Measurements from ENCODE around the gene CDK10. TPM values are rescaled to one million over a fixed set of nuclear protein-coding genes. Genes with fewer than 3 reads are reported as not detected.

CDK10 gene
- total RNA-seq, 1 donor from 2014 or later, result 40.5 TPM

DNA sequence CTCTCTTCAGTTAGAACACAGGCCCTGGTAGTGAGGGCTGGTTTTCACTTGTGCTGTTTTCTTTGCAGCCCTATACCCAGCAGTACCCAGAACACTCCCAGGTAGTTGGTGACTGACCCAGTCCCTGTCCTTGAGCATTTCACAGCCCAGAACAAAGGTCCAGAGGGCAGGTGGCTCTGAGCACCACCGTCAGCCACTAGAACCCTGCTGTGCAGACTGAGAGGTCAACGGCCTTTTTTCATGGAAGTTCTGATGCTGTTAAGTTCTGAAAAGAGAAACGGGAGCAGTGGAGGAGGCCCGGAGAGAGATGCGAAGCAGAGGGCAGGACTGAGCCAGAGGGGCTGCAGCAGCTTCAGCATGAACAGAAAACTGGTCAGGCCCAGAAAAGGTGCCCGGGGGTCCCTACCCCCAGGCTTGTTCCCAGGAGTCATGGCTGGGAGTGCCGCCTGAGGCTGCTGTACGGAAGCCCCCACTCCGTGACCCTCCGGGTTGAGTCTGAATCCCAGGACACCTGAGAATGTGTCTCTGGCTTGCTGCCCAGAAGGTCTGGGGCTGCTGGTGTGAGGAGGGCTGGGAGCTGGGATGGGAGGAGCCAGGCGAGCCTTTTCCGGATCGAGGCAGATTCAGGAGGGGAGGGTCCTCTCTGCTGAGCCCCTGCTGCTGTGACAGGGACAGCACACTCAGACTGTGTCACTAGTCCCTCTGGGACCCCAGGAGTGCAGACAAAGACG is 43.5 kb downstream of the CDK10 start:
- Histone ChIP-seq H3K9ac (ENCODE audit: low read length) (no peak overlapping the region), H3K27ac (ENCODE audit: low read depth, low read length) (no peak overlapping the region), H3K9me3 (ENCODE audit: insufficient read depth, low read depth, low read length) (no peaks in the 10 kb centered on the region), H3K4me1 (ENCODE audit: insufficient read depth, low read length) (no peaks in the 10 kb centered on the region), H3K79me2 (ENCODE audit: insufficient read depth, low read length) (peaks cover 42% of the 10 kb centered on the region), H2AFZ (ENCODE audit: low read depth, low read length) (no peak overlapping the region), H3K27me3 (ENCODE audit: insufficient read depth, low read length) (no peaks in the 10 kb centered on the region), H4K20me1 (ENCODE audit: insufficient read depth, low read length) (peaks cover 73% of the 10 kb centered on the region), H3K4me3 (ENCODE audit: insufficient read depth, low read depth, low read length) (no peak overlapping the region), H3K4me2 (ENCODE audit: low read length) (no peak overlapping the region), H3K36me3 (ENCODE audit: insufficient read depth, low read length) (peaks cover 48% of the 10 kb centered on the region)
- H3K4me1 Mint-ChIP-seq (ENCODE audit: low read depth, unreplicated experiment), result no peaks in the 10 kb centered on the region
- no peak overlapping the region for H3K4me3 Mint-ChIP-seq (ENCODE audit: unreplicated experiment)
- DNase-seq (ENCODE audit: low read depth) (no peak), FAIRE-seq (no peak)
- H3K27ac Mint-ChIP-seq (ENCODE audit: unreplicated experiment), result no peak overlapping the region
- peaks cover 28% of the 10 kb centered on the region for H3K36me3 Mint-ChIP-seq (ENCODE audit: low read depth, unreplicated experiment)
- TF ChIP-seq, protein P1, sequence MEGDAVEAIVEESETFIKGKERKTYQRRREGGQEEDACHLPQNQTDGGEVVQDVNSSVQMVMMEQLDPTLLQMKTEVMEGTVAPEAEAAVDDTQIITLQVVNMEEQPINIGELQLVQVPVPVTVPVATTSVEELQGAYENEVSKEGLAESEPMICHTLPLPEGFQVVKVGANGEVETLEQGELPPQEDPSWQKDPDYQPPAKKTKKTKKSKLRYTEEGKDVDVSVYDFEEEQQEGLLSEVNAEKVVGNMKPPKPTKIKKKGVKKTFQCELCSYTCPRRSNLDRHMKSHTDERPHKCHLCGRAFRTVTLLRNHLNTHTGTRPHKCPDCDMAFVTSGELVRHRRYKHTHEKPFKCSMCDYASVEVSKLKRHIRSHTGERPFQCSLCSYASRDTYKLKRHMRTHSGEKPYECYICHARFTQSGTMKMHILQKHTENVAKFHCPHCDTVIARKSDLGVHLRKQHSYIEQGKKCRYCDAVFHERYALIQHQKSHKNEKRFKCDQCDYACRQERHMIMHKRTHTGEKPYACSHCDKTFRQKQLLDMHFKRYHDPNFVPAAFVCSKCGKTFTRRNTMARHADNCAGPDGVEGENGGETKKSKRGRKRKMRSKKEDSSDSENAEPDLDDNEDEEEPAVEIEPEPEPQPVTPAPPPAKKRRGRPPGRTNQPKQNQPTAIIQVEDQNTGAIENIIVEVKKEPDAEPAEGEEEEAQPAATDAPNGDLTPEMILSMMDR (IDR thresholded peaks at IDR 0.05; ENCODE audit: insufficient read depth, low read depth, low read length), result no peak
- no peak for TF ChIP-seq EZH2 (IDR thresholded peaks at IDR 0.05; ENCODE audit: insufficient read depth, low read length)
- H3K9me3 Mint-ChIP-seq (ENCODE audit: unreplicated experiment), result no peaks in the 10 kb centered on the region
- no peaks in the 10 kb centered on the region for H3K27me3 Mint-ChIP-seq (ENCODE audit: low read depth, unreplicated experiment)

DNA sequence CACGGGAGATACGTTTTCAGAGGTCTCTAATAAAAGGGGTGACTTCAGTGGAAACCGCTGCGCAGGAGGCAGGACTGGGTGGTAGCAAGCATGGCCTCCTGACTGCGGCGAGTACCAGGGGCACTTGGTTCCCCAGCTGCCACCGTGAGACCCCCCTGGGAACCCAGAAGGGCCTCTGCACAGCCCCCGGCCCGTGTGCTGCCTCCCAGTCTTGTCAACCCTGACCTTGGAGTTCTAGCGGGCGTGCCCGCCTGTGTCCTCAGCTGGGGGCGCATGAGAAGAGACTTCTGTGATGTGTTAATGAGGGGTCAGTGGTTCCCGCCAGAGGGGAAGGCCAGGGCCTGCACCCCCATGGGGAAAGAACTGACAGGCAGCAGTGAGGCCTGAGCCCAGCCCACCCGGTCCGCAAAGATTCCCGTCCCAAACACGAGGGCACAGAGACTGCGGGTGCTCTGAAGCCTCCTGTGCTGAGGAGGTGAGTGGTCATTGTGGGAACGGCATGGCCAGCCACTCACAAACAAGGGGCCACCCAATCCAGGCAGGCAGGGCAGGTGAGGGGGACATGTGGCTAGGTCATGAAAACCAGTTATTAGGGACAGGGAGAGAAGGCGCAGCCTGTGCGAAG is 44.2 kb downstream of the CDK10 start:
- Histone ChIP-seq H3K4me3 (ENCODE audit: insufficient read depth, low read depth, low read length) (no peak overlapping the region), H4K20me1 (ENCODE audit: insufficient read depth, low read length) (peaks cover 70% of the 10 kb centered on the region), H2AFZ (ENCODE audit: low read depth, low read length) (no peak overlapping the region), H3K27me3 (ENCODE audit: insufficient read depth, low read length) (no peaks in the 10 kb centered on the region), H3K36me3 (ENCODE audit: insufficient read depth, low read length) (peaks cover 50% of the 10 kb centered on the region), H3K4me2 (ENCODE audit: low read length) (no peak overlapping the region), H3K4me1 (ENCODE audit: insufficient read depth, low read length) (no peaks in the 10 kb centered on the region), H3K27ac (ENCODE audit: low read depth, low read length) (no peak overlapping the region), H3K9ac (ENCODE audit: low read length) (no peak overlapping the region), H3K9me3 (ENCODE audit: insufficient read depth, low read depth, low read length) (no peaks in the 10 kb centered on the region), H3K79me2 (ENCODE audit: insufficient read depth, low read length) (peaks cover 36% of the 10 kb centered on the region)
- DNase-seq (ENCODE audit: low read depth), result no peak
- H3K4me1 Mint-ChIP-seq (ENCODE audit: low read depth, unreplicated experiment), result no peaks in the 10 kb centered on the region
- H3K36me3 Mint-ChIP-seq (ENCODE audit: low read depth, unreplicated experiment), result peaks cover 28% of the 10 kb centered on the region
- no peak for TF ChIP-seq EZH2 (IDR thresholded peaks at IDR 0.05; ENCODE audit: insufficient read depth, low read length)
- TF ChIP-seq, protein P1 (IDR thresholded peaks at IDR 0.05; ENCODE audit: insufficient read depth, low read depth, low read length), result no peak
- H3K27ac Mint-ChIP-seq (ENCODE audit: unreplicated experiment), result no peak overlapping the region
- no peaks in the 10 kb centered on the region for H3K9me3 Mint-ChIP-seq (ENCODE audit: unreplicated experiment)
- FAIRE-seq, result no peak
- H3K27me3 Mint-ChIP-seq (ENCODE audit: low read depth, unreplicated experiment), result no peaks in the 10 kb centered on the region
- H3K4me3 Mint-ChIP-seq (ENCODE audit: unreplicated experiment), result no peak overlapping the region
